GM12872 (cell line): ENCODE data around the gene OSBP2.

Experiments used
- TF ChIP-seq, protein P1 (sequence below): IDR thresholded peaks from 3 replicates; pipeline ENCODE4 v1.5.1; 2011; ENCODE audit warnings: low read depth, mild to moderate bottlenecking, low read length, moderate library complexity; ENCODE audit not compliant: insufficient read depth

Gene OSBP2

DNA sequence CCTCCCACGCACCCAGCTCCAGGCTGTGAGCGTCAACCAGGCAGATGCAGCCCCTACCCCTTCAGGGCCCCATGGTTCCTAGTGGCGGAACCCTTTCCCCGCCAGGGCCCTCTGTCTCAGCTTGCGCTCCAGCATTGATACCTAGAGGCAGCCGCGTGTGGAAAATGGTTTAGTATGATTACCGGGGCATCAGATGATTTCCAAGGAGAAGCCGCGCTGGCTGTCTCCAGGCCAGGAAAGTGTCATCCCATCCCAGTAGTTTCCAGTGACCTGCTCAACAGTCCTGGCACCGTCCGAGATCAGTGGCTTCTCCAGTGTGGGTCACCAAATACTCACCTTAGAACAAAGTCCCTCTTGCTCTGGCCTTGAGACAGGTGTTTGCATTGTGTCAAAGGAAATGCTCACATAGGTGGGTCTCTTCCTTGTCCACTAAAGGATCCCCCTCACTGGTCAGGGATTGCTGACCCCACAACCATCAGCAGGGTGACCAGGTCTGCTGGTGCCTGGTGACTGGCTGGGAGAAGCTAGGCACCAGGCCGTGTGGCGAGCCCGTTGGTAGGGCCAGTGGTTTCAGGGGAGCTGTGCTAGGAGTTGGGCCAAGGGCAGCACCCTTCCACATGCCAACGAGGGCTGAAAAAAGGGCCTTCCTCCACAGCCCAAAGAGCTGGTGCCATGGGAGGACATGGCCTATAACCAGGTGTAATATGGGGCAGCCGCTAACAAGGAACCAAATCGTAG is 164.5 kb downstream of the OSBP2 start:
- TF ChIP-seq, protein P1, sequence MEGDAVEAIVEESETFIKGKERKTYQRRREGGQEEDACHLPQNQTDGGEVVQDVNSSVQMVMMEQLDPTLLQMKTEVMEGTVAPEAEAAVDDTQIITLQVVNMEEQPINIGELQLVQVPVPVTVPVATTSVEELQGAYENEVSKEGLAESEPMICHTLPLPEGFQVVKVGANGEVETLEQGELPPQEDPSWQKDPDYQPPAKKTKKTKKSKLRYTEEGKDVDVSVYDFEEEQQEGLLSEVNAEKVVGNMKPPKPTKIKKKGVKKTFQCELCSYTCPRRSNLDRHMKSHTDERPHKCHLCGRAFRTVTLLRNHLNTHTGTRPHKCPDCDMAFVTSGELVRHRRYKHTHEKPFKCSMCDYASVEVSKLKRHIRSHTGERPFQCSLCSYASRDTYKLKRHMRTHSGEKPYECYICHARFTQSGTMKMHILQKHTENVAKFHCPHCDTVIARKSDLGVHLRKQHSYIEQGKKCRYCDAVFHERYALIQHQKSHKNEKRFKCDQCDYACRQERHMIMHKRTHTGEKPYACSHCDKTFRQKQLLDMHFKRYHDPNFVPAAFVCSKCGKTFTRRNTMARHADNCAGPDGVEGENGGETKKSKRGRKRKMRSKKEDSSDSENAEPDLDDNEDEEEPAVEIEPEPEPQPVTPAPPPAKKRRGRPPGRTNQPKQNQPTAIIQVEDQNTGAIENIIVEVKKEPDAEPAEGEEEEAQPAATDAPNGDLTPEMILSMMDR, result no peak

DNA sequence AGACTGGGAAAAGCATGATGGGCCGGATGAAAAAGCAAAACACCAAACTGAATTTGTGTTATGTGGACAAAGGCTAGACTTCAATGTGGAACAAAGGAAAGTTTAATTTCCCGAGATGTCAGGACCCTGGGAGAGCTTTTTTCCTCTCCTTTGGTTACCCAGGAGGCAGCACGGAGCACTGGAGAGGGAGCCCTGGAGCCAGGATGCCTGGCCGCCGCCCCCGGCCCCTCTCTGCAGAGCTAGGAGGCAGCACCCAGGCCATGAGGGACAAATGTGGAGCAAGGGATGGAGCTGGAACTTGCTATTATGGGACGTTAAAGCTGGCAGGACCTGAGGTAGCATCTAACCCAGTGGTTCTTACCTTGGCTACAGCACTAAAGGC is 165.0 kb downstream of the OSBP2 start:
- TF ChIP-seq, protein P1, result no peak

DNA sequence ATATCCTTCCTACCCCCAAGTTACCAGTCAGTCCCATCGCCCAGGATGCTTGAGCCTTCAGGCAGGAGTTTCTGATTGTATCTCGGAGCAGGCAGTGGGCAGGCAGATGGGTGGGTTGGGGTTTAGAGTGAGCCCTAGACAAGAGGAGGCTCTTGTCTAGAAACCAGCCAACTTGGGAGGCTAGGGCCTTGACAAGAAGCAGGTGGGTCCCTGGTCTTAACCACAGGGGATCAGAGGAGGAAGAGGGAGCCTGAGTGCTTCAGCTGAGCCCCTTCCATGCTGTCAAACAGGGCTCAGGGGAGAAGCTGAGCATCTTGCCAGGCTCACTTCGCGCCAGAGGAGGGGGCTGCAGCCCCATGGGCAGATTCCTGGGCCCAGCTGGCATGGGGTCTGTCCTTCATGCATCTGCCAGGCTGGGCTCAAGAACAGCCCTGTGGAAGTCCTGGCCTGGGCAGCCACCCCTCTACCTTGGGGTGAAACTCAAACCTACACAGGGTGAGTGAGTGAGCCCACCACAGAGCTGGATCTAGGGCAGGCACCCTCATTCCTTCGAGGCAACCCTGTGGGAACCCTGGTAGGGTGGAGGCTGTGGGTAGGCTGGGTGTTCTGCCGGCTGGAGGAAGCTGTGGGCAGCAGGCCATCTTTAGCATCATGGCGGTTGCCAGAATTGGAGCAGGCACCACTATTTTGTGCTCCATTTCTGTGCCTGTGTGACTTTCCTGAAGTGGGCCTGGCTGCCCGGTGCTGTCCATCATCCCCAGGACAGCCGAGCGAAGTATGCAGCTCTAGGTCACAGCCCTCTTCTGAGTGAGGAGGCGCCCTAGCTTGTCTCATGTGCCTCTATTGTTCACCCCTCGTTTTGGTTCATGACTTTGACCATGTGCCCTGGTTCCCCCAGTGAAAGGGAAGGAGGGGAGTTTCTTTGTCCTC is 165.8 kb downstream of the OSBP2 start:
- TF ChIP-seq, protein P1, result no peak

DNA sequence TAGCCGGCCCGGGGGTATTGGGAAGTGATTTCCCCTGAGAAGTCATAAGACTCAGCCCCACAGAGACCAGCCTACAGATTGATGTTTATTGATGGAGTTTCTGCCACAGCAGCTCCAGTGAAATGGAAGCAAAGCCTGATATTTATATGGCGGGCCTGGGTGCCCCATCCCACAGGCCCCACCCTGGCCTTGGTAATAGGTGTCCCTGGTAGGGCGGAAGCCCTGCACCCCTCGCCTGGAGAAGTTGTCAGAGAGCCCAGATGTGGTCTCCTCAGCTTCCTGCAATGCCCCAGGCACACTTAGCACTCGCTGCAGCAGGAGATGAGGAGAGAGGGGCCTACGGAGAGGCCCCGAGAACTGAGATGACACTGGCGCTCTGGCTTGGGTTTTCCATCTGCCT is 166.5 kb downstream of the OSBP2 start:
- TF ChIP-seq, protein P1, result no peak

DNA sequence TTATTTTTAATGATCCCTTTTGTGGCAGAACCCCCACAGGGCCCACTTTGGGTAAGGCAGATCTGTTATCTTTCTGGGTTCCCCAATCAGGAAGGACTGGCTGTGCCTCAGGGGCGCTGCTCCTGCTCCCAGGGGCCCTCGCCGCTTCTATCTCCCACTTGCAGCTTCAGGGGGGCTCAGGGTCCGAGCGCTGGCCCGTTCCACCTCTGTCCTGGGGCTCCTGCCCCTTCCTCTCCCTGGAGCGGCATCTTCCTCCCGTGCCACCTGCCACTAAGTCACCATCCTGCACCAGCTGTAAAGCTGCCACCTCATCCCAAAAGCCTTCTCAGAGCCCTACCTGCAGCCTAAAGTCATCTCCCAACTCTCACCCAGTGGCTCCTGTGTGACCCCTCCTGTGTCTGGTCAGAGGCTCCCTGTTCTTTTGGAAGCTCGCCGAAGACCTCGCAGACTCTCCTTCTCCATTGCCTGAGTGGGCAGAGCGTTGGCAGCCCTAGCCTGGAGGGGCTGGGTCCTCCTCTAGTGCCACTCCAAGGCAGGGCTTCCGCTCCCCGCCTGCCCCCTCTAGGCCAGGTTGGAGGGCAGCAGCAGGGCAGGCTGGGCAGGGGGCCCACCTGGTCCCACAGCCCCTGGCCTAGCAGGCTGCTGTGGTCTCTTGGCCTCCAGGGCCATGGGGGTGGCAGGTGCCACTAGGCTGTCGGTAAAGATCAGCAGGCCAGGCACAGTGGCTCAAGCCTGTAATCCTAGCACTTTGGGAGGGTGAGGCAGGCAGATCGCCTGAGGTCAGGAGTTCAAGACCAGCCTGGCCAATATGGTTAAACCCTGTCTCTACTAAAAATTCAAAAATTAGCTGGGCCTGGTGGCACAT is 167.2 kb downstream of the OSBP2 start:
- TF ChIP-seq, protein P1, result no peak

DNA sequence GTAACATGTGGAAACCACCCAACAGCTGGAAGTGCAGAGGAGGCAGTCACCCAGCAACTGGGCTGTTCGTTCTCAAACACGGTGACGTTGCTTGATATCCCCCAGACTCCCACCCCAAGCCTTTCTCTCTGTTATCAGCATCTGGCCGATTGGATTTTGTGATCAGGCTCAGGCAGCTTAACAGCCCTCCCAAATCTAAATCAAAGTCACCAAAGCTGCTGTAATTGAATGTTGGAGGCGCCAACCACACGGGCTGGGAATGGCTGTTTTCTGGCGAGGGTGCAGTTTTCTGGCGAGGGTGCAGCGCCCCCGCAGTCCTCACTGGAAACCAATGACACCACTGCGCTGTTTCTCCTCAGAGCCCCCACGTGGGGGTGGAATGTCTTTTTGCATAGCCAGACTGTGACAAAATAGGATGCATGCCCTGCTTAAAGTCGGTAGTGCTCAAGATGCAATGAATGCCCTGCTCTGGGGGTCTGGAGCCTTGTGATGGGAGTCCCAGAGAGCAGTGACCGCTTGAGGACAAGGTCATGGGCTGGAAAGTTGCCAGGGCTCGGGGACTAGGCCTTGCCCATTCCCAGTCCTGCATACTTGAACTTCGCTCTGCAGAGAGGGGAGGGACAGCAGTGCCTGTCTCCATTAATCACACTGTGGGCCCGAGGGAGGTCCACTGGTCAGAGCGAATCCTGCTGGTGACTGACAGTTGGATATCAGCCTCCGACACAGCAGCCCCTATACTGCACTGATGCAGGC is 168.6 kb downstream of the OSBP2 start:
- TF ChIP-seq, protein P1, result no peak
